COLO668 (cell line): ENCODE results near the gene ZNF529.
A peak's percentile ranks its signal among the peaks of the same experiment; 100 is the strongest.
"Not testable (repeated sequence)": the region's sequence is repeated elsewhere in the genome, so short reads cannot be mapped to it uniquely, and the experiment has no call there.

Source experiments
- DNase-seq: peaks from one replicate; lab custom pipeline; 2025; ENCODE audit not compliant: unreplicated experiment; lab: John Stamatoyannopoulos, UW

ZNF529 gene

GRCh38 chr19:36573020-36573894, at the start of gene ZNF529:
Gene ZNF529, minus strand, starts transcription at chr19:36573292. Its CDS starts 946 bp downstream, at chr19:36572346.
- peak; percentile 90 for DNase-seq

- DNase-seq, result no peak
Measured at GRCh38 chr19:36605877-36606478, 32.9 kb upstream of the ZNF529 start.

- DNase-seq, result no peak
Measured at GRCh38 chr19:36605101-36605876, 32.2 kb upstream of the ZNF529 start, which contains the start of gene ZNF382. Gene ZNF382, plus strand, starts transcription at chr19:36605313. Its CDS starts 4,602 bp downstream, at chr19:36609915.

GRCh38 chr19:36604656-36605100, 31.6 kb upstream of the ZNF529 start:
- DNase-seq, result no peak

- DNase-seq, result not testable (repeated sequence)
Measured at GRCh38 chr19:36602681-36603080, 29.6 kb upstream of the ZNF529 start.

- DNase-seq, result no peak
Measured at GRCh38 chr19:36579255-36579654, 6.2 kb upstream of the ZNF529 start.

- no peak for DNase-seq
Measured at GRCh38 chr19:36577271-36577996, 4.3 kb upstream of the ZNF529 start.

- no peak for DNase-seq
Measured at GRCh38 chr19:36574741-36575140, 1.6 kb upstream of the ZNF529 start.

GRCh38 chr19:36573895-36574720, 1.0 kb upstream of the ZNF529 start:
- DNase-seq, result no peak

GRCh38 chr19:36572593-36573019, 486 bp downstream of the ZNF529 start:
- no peak for DNase-seq

DNA sequence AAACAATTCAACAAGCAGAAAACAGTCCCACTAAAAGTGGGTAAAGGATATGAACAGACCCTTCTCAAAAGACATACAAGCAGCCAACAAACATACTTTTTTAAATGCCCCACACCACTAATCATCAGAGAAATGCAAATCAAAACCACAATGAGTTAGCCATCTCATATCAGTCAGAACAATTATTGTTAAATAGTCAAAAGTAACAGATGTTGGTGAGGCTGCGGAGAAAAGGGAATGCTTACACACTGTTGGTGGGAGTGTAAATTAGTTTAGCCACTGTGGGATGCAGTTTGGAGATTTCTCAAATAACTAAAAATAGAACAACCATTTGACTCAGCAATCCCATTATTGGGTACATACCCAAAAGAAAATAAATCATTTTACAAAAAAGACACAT, 8.7 kb downstream of the ZNF529 start:
- DNase-seq, result no peak

- DNase-seq, result no peak
Measured at GRCh38 chr19:36547001-36547732, 25.9 kb downstream of the ZNF529 start.

- peak; percentile 7 for DNase-seq
Measured at GRCh38 chr19:36528921-36529518, 44.1 kb downstream of the ZNF529 start.

GRCh38 chr19:36528194-36528920, 44.7 kb downstream of the ZNF529 start, which contains the start of gene ZNF260:
Gene ZNF260, minus strand, starts transcription at chr19:36528271. Its CDS starts 13,033 bp downstream, at chr19:36515238.
- DNase-seq, result peak; percentile 94

DNA sequence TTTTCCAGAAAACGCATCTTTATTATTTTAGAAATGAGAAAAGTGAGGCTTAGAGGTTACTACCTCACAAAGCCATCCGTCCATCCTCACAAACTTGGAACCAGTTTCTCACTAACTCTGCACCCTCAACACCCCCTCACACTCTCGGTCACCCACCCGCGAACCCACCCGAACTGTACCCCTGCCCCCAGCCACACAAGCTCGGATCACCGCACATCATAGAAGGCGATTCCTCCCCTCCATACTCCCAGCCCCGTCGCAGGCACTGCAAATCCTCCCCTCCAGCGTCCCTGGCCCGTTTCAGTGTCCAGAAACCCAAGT, 45.3 kb downstream of the ZNF529 start:
- DNase-seq, result no peak

GRCh38 chr19:36527341-36527740, 45.8 kb downstream of the ZNF529 start:
- no peak for DNase-seq

DNA sequence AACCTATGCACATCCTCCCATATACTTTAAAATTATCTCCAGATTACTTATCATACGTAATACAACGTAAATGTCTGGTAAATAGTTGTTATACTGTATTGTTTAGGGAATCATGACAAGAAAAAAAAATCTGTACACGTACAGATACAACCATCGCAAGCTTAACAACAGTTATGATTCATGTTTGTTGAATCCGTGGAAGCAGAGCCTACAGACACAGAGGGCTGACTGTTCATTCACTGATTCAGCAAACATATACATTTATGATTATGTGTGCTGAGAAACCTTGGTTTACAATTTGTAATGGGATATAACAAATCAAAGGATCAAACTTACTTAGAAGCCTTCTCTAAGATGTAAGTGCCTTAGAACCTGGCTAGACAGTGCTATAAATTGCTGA, 46.5 kb downstream of the ZNF529 start:
- no peak for DNase-seq

DNA sequence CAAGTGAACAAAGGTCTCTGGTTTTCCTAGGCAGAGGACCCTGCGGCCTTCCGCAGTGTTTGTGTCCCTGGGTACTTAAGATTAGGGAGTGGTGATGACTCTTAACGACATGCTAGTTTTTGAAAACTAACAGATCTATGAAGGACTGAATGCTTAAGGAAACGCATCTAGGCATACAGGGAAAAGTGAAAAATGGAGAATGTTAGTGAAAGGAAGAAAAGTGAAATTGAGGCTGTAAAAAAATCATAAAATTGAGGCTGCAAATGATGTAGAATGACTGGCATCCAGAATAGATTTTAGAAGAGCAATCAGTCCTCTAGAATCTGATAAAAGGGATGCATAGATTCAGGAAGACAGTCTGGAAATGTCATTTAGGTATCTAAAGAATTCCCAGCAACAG, 48.5 kb downstream of the ZNF529 start:
- no peak for DNase-seq
